Measurements from ENCODE around the gene ABR.

DNA sequence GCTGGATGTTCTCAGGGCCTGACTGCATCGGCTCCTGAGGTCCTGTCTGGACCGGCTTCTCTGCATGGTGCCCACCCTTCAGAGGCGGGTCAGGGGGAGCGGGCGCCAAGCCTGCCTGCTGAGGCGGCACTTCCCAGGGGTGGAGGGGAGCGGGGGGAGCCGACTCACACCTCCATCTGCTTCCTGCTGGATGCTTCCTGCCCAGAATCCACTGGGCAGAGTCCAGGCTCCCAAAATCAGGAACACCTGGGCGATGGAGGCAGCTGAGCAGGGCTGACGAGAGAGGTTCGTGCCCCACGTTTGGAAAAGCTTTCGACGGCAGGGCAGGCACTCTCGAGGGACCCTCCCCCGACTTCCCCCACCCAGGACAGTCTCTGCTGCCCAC lies 140.7 kb downstream of the ABR start:
- TF ChIP-seq, protein P1, sequence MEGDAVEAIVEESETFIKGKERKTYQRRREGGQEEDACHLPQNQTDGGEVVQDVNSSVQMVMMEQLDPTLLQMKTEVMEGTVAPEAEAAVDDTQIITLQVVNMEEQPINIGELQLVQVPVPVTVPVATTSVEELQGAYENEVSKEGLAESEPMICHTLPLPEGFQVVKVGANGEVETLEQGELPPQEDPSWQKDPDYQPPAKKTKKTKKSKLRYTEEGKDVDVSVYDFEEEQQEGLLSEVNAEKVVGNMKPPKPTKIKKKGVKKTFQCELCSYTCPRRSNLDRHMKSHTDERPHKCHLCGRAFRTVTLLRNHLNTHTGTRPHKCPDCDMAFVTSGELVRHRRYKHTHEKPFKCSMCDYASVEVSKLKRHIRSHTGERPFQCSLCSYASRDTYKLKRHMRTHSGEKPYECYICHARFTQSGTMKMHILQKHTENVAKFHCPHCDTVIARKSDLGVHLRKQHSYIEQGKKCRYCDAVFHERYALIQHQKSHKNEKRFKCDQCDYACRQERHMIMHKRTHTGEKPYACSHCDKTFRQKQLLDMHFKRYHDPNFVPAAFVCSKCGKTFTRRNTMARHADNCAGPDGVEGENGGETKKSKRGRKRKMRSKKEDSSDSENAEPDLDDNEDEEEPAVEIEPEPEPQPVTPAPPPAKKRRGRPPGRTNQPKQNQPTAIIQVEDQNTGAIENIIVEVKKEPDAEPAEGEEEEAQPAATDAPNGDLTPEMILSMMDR (IDR thresholded peaks at IDR 0.05; ENCODE audit: low read depth, low read length, missing input control): no peak
- TF ChIP-seq TAF1 (conservative IDR thresholded peaks at IDR 0.05) (no peak), REST (IDR thresholded peaks at IDR 0.05) (no peak), YY1 (IDR thresholded peaks at IDR 0.05) (no peak), RAD21 (IDR thresholded peaks at IDR 0.05) (no peak), FOXA1 (IDR thresholded peaks at IDR 0.05) (no peak), ZBTB33 (IDR thresholded peaks at IDR 0.05) (no peak), SP1 (IDR thresholded peaks at IDR 0.05) (no peak), JUND (IDR thresholded peaks at IDR 0.05) (no peak), MAX (IDR thresholded peaks at IDR 0.05) (no peak), EGR1 (IDR thresholded peaks at IDR 0.05; ENCODE audit: low read depth in 2 of 2) (no peak)
- TF ChIP-seq, protein P2, sequence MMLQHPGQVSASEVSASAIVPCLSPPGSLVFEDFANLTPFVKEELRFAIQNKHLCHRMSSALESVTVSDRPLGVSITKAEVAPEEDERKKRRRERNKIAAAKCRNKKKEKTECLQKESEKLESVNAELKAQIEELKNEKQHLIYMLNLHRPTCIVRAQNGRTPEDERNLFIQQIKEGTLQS (IDR thresholded peaks at IDR 0.05): no peak

Data from liver (tissue), 3 donors.